Ovary (tissue), 3 donors: Measurements from ENCODE around the gene ABCC11.

ENCODE experiments used
- POLR2A ChIP-seq: fragments of 450-650 bp; IDR thresholded peaks from one replicate; pipeline ENCODE4 v1.6.1; 2017; ENCODE audit warnings: antibody characterized with exemption, mild to moderate bottlenecking, moderate library complexity
- TF ChIP-seq, protein P1 (sequence below), 3 donors: fragments of 450-650 bp in 2 of 3; fragments of 200-600 bp in 1 of 3; IDR thresholded peaks; one replicate each; pipeline versions ENCODE4 v1.5.1 to v1.8.0; 2016 to 2022; ENCODE audit warnings: antibody characterized with exemption in 3 of 3, mild to moderate bottlenecking in 1 of 3
- donor health status: DM: no; HTN: no; CAD: no.

DNA sequence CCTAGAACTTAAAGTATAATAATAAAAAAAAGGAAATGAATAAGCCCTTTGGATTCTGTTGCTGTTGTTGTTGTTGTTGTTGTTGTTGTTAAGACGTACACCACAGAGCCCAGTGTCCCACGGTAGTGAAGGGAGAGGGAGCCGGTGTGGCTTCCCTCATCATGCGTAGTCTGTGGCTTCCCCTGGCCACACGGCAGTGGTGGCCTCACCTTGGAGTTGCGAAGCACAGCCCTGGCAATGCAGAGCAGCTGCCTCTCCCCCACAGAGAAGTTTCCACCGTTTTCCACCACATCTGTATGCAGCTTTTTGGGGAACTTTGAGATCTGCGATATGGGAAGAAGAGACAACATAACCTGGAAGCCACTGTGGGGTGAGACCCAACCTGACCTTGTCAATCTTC, 77.4 kb downstream of the ABCC11 start:
- TF ChIP-seq, protein P1, sequence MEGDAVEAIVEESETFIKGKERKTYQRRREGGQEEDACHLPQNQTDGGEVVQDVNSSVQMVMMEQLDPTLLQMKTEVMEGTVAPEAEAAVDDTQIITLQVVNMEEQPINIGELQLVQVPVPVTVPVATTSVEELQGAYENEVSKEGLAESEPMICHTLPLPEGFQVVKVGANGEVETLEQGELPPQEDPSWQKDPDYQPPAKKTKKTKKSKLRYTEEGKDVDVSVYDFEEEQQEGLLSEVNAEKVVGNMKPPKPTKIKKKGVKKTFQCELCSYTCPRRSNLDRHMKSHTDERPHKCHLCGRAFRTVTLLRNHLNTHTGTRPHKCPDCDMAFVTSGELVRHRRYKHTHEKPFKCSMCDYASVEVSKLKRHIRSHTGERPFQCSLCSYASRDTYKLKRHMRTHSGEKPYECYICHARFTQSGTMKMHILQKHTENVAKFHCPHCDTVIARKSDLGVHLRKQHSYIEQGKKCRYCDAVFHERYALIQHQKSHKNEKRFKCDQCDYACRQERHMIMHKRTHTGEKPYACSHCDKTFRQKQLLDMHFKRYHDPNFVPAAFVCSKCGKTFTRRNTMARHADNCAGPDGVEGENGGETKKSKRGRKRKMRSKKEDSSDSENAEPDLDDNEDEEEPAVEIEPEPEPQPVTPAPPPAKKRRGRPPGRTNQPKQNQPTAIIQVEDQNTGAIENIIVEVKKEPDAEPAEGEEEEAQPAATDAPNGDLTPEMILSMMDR (IDR thresholded peaks at IDR 0.05): no peak
- no peak for TF ChIP-seq POLR2A
